Hepatocyte (in vitro differentiated cells): Measurements from ENCODE around the gene PLSCR3. TPM values are rescaled to one million over a fixed set of nuclear protein-coding genes. Genes with fewer than 3 reads are reported as not detected.
A peak's percentile ranks its signal among the peaks of the same experiment; 100 is the strongest.

Experiments
- DNase-seq: peaks from one replicate; pipeline ENCODE4 v3.0.0-alpha.2; 2016; ENCODE audit warnings: low spot score
- H2AFZ ChIP-seq: fragments of 200-600 bp; sonication (generic); 2 replicates; pipeline ENCODE4 v1.6.0; 2016; ENCODE audit warnings: antibody characterized with exemption, mild to moderate bottlenecking
- H3K27ac ChIP-seq: fragments of 200-600 bp; sonication (generic); 2 replicates; pipeline ENCODE4 v1.5.1; 2016; ENCODE audit warnings: mild to moderate bottlenecking
- H3K27me3 ChIP-seq: fragments of 200-600 bp; sonication (generic); 2 replicates; pipeline ENCODE4 v1.6.1; 2016
- H3K36me3 ChIP-seq: fragments of 200-600 bp; sonication (generic); replicated peaks from 2 replicates; pipeline ENCODE4 v1.5.1; 2016; ENCODE audit warnings: low read depth; ENCODE audit not compliant: insufficient read depth
- H3K4me1 ChIP-seq: fragments of 200-600 bp; sonication (generic); 2 replicates; pipeline ENCODE4 v1.5.1; 2016; ENCODE audit warnings: mild to moderate bottlenecking, moderate library complexity; ENCODE audit not compliant: insufficient read depth
- H3K4me2 ChIP-seq: fragments of 200-600 bp; sonication (generic); 2 replicates; pipeline ENCODE4 v1.6.0; 2016
- H3K4me3 ChIP-seq: fragments of 200-600 bp; sonication (generic); 2 replicates; pipeline ENCODE4 v1.5.1; 2016; ENCODE audit warnings: mild to moderate bottlenecking
- H3K79me2 ChIP-seq: fragments of 200-600 bp; sonication (generic); 2 replicates; pipeline ENCODE4 v1.6.0; 2017; ENCODE audit warnings: mild to moderate bottlenecking
- H3K9me2 ChIP-seq: fragments of 200-600 bp; sonication (generic); replicated peaks from 2 replicates; pipeline ENCODE4 v1.6.0; 2017; ENCODE audit warnings: mild to moderate bottlenecking; ENCODE audit not compliant: insufficient read depth
- H3K9me3 ChIP-seq: fragments of 200-600 bp; sonication (generic); 2 replicates; pipeline ENCODE4 v1.5.1; 2016; ENCODE audit warnings: low read depth, mild to moderate bottlenecking
- H4K20me1 ChIP-seq: fragments of 200-600 bp; sonication (generic); 2 replicates; pipeline ENCODE4 v1.6.0; 2016; ENCODE audit warnings: mild to moderate bottlenecking; ENCODE audit not compliant: insufficient read depth, poor library complexity, severe bottlenecking
- EZH2 ChIP-seq: fragments of 200-600 bp; sonication (generic); IDR thresholded peaks from 2 replicates; pipeline ENCODE4 v1.6.1; 2016; ENCODE audit warnings: antibody characterized with exemption, mild to moderate bottlenecking, borderline replicate concordance
- EZH2phosphoT487 ChIP-seq: fragments of 200-600 bp; sonication (generic); IDR thresholded peaks from one replicate; pipeline ENCODE4 v1.6.1; 2018; ENCODE audit warnings: antibody characterized with exemption, mild to moderate bottlenecking, low read depth, moderate library complexity; ENCODE audit not compliant: unreplicated experiment, severe bottlenecking
- WGBS: methylation state at CpG from one replicate; pipeline ENCODE4 v1.1.6; 2016; ENCODE audit warnings: low lambda C conversion rate; ENCODE audit errors: missing lambda C conversion rate; 5-methylcytosine and 5-hydroxymethylcytosine counted together
- polyA plus RNA-seq: library from polyadenylated mRNA; unstranded; fragments of >200 nt; fragmentation: Nextera tagmentation; extraction: Ambion mirVana; gene quantifications from 2 replicates; pipeline ENCODE4 v1.2.1, GENCODE V29; 2016
- total RNA-seq: library from RNA; depleted of rRNA; stranded (reverse); fragments of >200 nt; gene quantifications from 2 replicates; pipeline ENCODE4 v1.2.3, GENCODE V29; 2014
- TF ChIP-seq, protein P1 (sequence below): fragments of 200-600 bp; sonication (generic); IDR thresholded peaks from 2 replicates; pipeline ENCODE4 v1.5.1; 2016; ENCODE audit warnings: antibody characterized with exemption, mild to moderate bottlenecking; ENCODE audit not compliant: poor library complexity

PLSCR3 gene
- total and polyA plus RNA-seq, 2 experiments from 2014 or later = 17.6 to 59.6 TPM

DNA sequence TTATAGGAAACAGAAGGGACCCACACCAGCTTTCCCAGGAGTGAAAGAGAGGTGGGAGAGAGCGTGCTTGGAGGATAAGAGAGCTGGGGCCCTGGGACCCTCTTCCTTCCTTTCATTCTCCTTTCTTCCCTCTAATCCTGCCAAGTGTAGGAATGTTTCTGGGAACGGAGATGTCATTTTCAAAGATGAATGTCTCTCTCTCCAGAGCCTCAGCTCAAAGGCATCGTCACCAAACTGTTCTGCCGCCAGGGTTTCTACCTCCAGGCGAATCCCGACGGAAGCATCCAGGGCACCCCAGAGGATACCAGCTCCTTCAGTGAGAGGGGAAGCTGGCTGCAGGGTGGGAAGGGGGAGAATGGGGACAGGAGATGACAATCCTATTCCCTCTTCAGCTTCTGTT, 46.9 kb upstream of the PLSCR3 start:
- 66% methylated on average over 7 of the region's 7 CpGs for WGBS
- no peak overlapping the region for H2AFZ ChIP-seq
- peaks cover 50% of the 10 kb centered on the region for H3K4me1 ChIP-seq
- H3K4me2 ChIP-seq = peak overlapping the region; percentile 99
- H3K9me3 ChIP-seq = no peaks in the 10 kb centered on the region
- H3K27ac ChIP-seq = no peak overlapping the region
- H3K79me2 ChIP-seq = peaks cover under 1% of the 10 kb centered on the region
- H3K9me2 ChIP-seq = no peaks in the 10 kb centered on the region
- H3K27me3 ChIP-seq = peaks cover 29% of the 10 kb centered on the region
- H4K20me1 ChIP-seq = no peaks in the 10 kb centered on the region
- H3K4me3 ChIP-seq = no peak overlapping the region
- H3K36me3 ChIP-seq = no peaks in the 10 kb centered on the region
- TF ChIP-seq, protein P1, sequence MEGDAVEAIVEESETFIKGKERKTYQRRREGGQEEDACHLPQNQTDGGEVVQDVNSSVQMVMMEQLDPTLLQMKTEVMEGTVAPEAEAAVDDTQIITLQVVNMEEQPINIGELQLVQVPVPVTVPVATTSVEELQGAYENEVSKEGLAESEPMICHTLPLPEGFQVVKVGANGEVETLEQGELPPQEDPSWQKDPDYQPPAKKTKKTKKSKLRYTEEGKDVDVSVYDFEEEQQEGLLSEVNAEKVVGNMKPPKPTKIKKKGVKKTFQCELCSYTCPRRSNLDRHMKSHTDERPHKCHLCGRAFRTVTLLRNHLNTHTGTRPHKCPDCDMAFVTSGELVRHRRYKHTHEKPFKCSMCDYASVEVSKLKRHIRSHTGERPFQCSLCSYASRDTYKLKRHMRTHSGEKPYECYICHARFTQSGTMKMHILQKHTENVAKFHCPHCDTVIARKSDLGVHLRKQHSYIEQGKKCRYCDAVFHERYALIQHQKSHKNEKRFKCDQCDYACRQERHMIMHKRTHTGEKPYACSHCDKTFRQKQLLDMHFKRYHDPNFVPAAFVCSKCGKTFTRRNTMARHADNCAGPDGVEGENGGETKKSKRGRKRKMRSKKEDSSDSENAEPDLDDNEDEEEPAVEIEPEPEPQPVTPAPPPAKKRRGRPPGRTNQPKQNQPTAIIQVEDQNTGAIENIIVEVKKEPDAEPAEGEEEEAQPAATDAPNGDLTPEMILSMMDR = no peak
- TF ChIP-seq EZH2 (no peak), EZH2phosphoT487 (no peak)
- no peak for DNase-seq

DNA sequence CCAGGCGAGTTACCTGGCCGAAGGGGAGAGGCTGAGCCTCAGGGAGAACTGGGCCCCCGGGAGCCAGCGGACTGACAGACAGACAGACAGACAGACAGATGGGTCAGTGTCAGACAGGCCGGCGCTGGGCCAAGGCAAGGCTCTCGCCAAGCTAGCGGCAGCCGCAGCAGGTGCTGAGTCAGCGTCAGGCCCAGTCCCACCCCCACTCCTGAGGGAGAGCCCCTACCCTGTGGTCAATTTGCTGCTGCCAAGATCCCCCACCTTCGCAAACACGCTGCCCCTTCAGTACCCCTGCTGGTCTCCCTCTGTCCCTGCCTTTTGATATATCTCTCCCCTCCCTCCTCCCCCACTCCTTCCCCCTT, 46.5 kb upstream of the PLSCR3 start:
- Histone ChIP-seq H3K4me1 (peaks cover 53% of the 10 kb centered on the region), H3K4me2 (peak overlapping the region; percentile 99), H4K20me1 (no peaks in the 10 kb centered on the region), H3K4me3 (peak overlapping the region; percentile 75), H3K9me2 (no peaks in the 10 kb centered on the region), H2AFZ (no peak overlapping the region), H3K36me3 (no peaks in the 10 kb centered on the region), H3K9me3 (no peaks in the 10 kb centered on the region), H3K27me3 (peaks cover 29% of the 10 kb centered on the region), H3K27ac (peak overlapping the region; percentile 49), H3K79me2 (peaks cover 2% of the 10 kb centered on the region)
- no peak for TF ChIP-seq EZH2
- TF ChIP-seq, protein P1 = no peak
- peak; percentile 67 for DNase-seq
- 3% methylated on average over 10 of the region's 12 CpGs for WGBS

DNA sequence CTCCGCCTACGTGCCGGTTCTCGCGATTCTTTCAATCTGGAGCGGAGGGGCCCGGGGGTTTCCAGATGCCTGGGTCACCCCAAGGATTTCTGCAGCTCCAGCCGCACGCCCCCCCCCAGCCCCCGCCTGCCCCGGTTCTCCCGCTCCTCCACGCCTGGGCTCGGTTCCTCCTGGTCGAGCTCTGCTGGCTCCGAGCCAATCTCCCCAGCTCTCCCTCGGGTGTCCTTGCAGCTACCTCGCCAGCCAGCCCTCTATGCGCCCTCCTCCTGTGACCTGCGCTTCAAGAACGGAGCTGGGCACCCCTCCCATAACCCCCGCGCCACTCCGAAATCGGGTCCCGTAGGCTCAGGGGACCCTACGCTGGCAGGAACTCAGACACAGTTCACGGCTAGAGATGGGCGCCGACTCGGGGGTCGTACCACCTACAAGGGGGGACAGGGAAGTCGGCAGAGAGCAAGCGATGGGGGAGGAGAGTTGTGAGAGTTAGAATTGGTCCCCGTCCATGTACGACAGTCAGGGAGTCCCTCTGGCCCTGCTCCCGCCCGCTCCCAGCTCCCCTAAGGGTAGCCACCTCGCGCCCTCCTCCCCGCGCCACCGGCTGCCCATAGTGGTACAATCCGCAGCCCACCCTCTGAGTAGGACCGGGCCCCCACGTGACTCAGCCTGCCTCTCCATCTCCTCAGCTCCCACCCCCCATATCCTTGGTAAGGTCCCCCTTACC, 45.9 kb upstream of the PLSCR3 start:
- TF ChIP-seq EZH2 = peak; percentile 2
- TF ChIP-seq EZH2phosphoT487 = no peak
- Histone ChIP-seq H3K27me3 (peaks cover 29% of the 10 kb centered on the region), H3K9me3 (no peaks in the 10 kb centered on the region)

DNA sequence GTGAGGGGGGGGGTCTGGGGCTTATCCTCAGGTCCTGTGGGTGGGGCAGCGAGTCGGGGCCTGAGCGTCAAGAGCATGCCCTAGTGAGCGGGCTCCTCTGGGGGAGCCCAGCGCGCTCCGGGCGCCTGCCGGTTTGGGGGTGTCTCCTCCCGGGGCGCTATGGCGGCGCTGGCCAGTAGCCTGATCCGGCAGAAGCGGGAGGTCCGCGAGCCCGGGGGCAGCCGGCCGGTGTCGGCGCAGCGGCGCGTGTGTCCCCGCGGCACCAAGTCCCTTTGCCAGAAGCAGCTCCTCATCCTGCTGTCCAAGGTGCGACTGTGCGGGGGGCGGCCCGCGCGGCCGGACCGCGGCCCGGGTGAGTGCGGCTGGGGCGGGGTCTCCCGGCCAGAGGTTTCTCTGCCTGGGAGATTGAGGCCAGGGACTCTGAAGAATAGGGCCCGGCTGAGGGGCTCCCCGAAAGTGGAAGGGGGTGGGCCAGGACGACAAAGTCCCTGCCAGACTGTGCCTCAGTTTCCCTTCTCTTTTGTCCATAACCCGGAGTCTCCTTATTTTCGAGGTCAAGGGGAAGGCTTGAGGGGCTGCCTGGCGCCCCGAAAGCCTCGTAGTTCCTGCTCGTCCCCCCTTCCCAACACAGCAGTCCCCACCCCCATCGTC, 45.3 kb upstream of the PLSCR3 start, which contains the start of gene FGF11:
FGF11 (plus strand) TSS at position 51 of the 651 bp plus-strand sequence; CDS start at position 160, 109 bp downstream.
- Histone ChIP-seq H3K4me1 (peaks cover 50% of the 10 kb centered on the region), H3K27ac (peak within 1 kb of the TSS; percentile 49), H3K79me2 (peaks cover 2% of the 10 kb centered on the region), H4K20me1 (no peaks in the 10 kb centered on the region), H3K9me3 (no peaks in the 10 kb centered on the region), H3K36me3 (no peaks in the 10 kb centered on the region), H3K4me2 (peak within 1 kb of the TSS; percentile 99), H3K4me3 (peak within 1 kb of the TSS; percentile 75), H3K9me2 (no peaks in the 10 kb centered on the region), H3K27me3 (peaks cover 29% of the 10 kb centered on the region), H2AFZ (peak within 1 kb of the TSS; percentile 55)
- 2% methylated on average over 42 of the region's 50 CpGs for WGBS
- TF ChIP-seq, protein P1 = no peak
- no peak for TF ChIP-seq EZH2phosphoT487
- no peak for TF ChIP-seq EZH2
- DNase-seq = peak; percentile 40

More for the DNA sequence above, 45.9 kb upstream of the PLSCR3 start:
- Histone ChIP-seq H3K79me2 (peaks cover 2% of the 10 kb centered on the region), H3K9me2 (no peaks in the 10 kb centered on the region), H4K20me1 (no peaks in the 10 kb centered on the region), H3K4me2 (peak overlapping the region; percentile 99), H2AFZ (peak overlapping the region; percentile 55), H3K4me3 (peak overlapping the region; percentile 75), H3K27ac (peak overlapping the region; percentile 49), H3K4me1 (peaks cover 53% of the 10 kb centered on the region), H3K36me3 (no peaks in the 10 kb centered on the region)
- WGBS = under 1% methylated on average over 25 of the region's 46 CpGs
- peak; percentile 78 for DNase-seq
